Psoas muscle (tissue), 8 donors: Measurements from ENCODE around the gene MMS19. TPM values are rescaled to one million over a fixed set of nuclear protein-coding genes. Genes with fewer than 3 reads are reported as not detected.

ENCODE experiments used
- ATAC-seq, 4 donors: fragments of 200-7000 bp; cut with Tn5 transposase; one replicate each; pipeline ENCODE4 v1.9.1; 2020; ENCODE audit warnings: moderate library complexity in 3 of 4, mild to moderate bottlenecking in 2 of 4
- DNase-seq, 2 donors: peaks; one replicate each; pipeline ENCODE4 v3.0.0-alpha.2; 2020
- H3K27ac ChIP-seq: fragments of 200-600 bp; one replicate; pipeline ENCODE4 v1.8.0; 2022
- H3K27me3 ChIP-seq, 3 donors: fragments of 200-600 bp in 1 of 3; one replicate each; pipeline versions ENCODE4 v1.6.1 to v1.8.0; 2013 to 2022; ENCODE audit warnings: low read length in 2 of 3, mild to moderate bottlenecking in 2 of 3, moderate library complexity in 1 of 3; ENCODE audit not compliant: insufficient read depth in 3 of 3
- H3K36me3 ChIP-seq, 2 donors: fragments of 200-600 bp in 1 of 2; one replicate each; pipeline versions ENCODE4 v1.6.1 to v1.8.0; 2013 to 2022; ENCODE audit warnings: low read depth in 1 of 2, mild to moderate bottlenecking in 1 of 2, moderate library complexity in 1 of 2; ENCODE audit not compliant: insufficient read depth in 1 of 2
- H3K4me1 ChIP-seq: fragments of 200-600 bp; one replicate; pipeline ENCODE4 v1.8.0; 2022
- H3K4me3 ChIP-seq: fragments of 200-600 bp; one replicate; pipeline ENCODE4 v1.8.0; 2022; ENCODE audit warnings: mild to moderate bottlenecking
- H3K9me3 ChIP-seq: fragments of 200-600 bp; one replicate; pipeline ENCODE4 v1.8.0; 2022
- CTCF ChIP-seq: fragments of 200-600 bp; IDR thresholded peaks from one replicate; pipeline ENCODE4 v1.8.0; 2022; ENCODE audit warnings: antibody characterized with exemption
- WGBS, 3 donors: extraction: QIAGEN DNeasy Blood & Tissue Kit; methylation state at CpG; one replicate each; pipeline versions ENCODE4 v1.1.6 to v1.1.7; 2013; 5-methylcytosine and 5-hydroxymethylcytosine counted together
- intact Hi-C, 2 donors: fragments of 100-400 bp; cut with DNase I; formaldehyde crosslinking; loops; one replicate each; pipeline versions ENCODE4 v1.11.0 to v1.14.2; 2022
- polyA plus RNA-seq, 3 donors: library from polyadenylated mRNA; stranded (reverse); fragments of 200-250 nt; gene quantifications; one replicate each; pipeline ENCODE4 v1.2.3, GENCODE V29; 2013
- total RNA-seq, 4 donors: library from RNA; stranded (reverse); fragmentation: NEBNext Ultra II Directional in 2 of 4; extraction: Animal tissue kit (Norgen Biotek cat#: 25700) in 2 of 4; gene quantifications; one replicate each; pipeline versions ENCODE4 v1.2.1 to v1.2.4, GENCODE V29; 2021 to 2023
- donor health status: healthy with polysubstance abuse.
- donor health status: DM: no; HTN: no; CAD: no; lungs with moderate emphysema.
- donor health status: Bipolar disorder and iron deficiency.
- donor health status: healthy.
- donor health status: DM: yes; HTN: yes; CAD: no.
- donor health status: DM: no; HTN: no; CAD: no.
- donor health status: DM: no; HTN: no; CAD: no.
- donor health status: DM: yes; HTN: yes; CAD: no.

The MMS19 gene
- total and polyA plus RNA-seq, 7 donors: 29.8 to 47.6 (median 35.1) TPM

GRCh38 chr10:97503406-97503805 is 5.2 kb upstream of the MMS19 start:
- H3K27me3 ChIP-seq: no peaks in the 10 kb centered on the region
- peaks cover 30% of the 10 kb centered on the region for H3K4me1 ChIP-seq
- intact Hi-C loops: loop anchor here (5.0 kb wide), 2 partner anchors 39 to 49 kb away; no protein-coding TSS in a partner anchor
- no peak for TF ChIP-seq CTCF
- peak overlapping the region; percentile 55 for H3K27ac ChIP-seq
- DNase-seq (peak; percentile 52 to 71), ATAC-seq (peak; percentile 25 to 68 (median 62))
- H3K4me3 ChIP-seq: peak overlapping the region; percentile 4
- 27 to 44% (median 34%) methylated on average over 3 of the region's 3 CpGs for WGBS, 3 donors
- no peaks in the 10 kb centered on the region for H3K9me3 ChIP-seq
- H3K36me3 ChIP-seq: no peaks in the 10 kb centered on the region

DNA sequence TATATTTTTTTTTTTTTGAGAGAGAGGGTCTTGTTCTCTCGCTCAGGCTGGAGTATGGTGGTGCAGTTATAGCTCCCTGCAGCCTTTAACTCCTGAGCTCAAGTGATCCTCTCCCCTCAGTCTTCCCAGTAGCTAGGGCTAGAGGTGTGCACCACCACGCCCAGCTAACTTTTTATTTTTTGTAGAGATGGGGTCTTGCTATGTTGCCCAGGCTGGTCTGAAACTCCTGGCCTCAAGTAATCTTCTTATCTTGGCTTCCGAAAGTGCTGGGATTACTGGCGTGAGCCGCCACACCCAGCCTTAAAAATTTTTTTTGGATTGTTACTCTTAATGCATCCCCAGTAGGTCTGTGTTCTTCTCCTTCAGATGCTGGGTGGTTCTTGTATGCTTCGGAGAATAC is 4.7 kb upstream of the MMS19 start:
- peak overlapping the region; percentile 4 for H3K4me3 ChIP-seq
- H3K27me3 ChIP-seq: no peaks in the 10 kb centered on the region
- peak overlapping the region; percentile 55 for H3K27ac ChIP-seq
- 61 to 76% (median 63%) methylated on average over 6 of the region's 6 CpGs for WGBS, 3 donors
- intact Hi-C loops: loop anchor here (5.0 kb wide), 2 partner anchors 39 to 49 kb away; no protein-coding TSS in a partner anchor
- ATAC-seq (no peak), DNase-seq (no peak)
- H3K36me3 ChIP-seq: no peaks in the 10 kb centered on the region
- TF ChIP-seq CTCF: no peak
- H3K4me1 ChIP-seq: peaks cover 30% of the 10 kb centered on the region
- H3K9me3 ChIP-seq: no peaks in the 10 kb centered on the region

DNA sequence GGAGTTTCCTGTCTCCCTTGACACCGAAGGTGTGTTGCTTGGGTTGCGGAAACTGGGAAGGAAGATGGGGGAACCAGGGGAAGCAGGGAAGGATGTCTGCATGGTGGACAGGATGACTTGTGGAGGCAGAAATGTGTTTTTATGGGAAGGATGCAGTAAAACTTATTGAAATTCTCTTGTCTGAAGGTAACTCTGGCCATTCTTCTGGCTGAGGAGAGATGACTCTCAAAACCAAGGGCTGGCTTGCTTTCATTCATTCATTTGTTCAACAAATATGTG is 2.0 kb upstream of the MMS19 start:
- Histone ChIP-seq H3K4me1 (peaks cover 49% of the 10 kb centered on the region), H3K27ac (peak overlapping the region; percentile 96), H3K9me3 (no peaks in the 10 kb centered on the region), H3K4me3 (peak overlapping the region; percentile 84), H3K27me3 (no peaks in the 10 kb centered on the region), H3K36me3 (no peaks in the 10 kb centered on the region)
- TF ChIP-seq CTCF: no peak
- DNase-seq: no peak
- no peak for ATAC-seq
- intact Hi-C loops: loop anchor here (5.0 kb wide), 2 partner anchors 42 to 52 kb away; no protein-coding TSS in a partner anchor
- 69 to 81% (median 77%) methylated on average over 2 of the region's 2 CpGs for WGBS, 3 donors

GRCh38 chr10:97499561-97500296 is 1.5 kb upstream of the MMS19 start:
- TF ChIP-seq CTCF: no peak
- Histone ChIP-seq H3K4me1 (peaks cover 54% of the 10 kb centered on the region), H3K9me3 (no peaks in the 10 kb centered on the region), H3K27me3 (no peaks in the 10 kb centered on the region), H3K4me3 (peak overlapping the region; percentile 84), H3K27ac (peak overlapping the region; percentile 96), H3K36me3 (no peaks in the 10 kb centered on the region)
- ATAC-seq: no peak
- intact Hi-C loops: loop anchor here (5.0 kb wide), 2 partner anchors 43 to 53 kb away; no protein-coding TSS in a partner anchor
- peak; percentile 84 to 90 for DNase-seq
- WGBS, 3 donors: 0 to 1% (median 1%) methylated on average over 39 to 41 of the region's 41 CpGs
